Lung (tissue), 12 donors: Measurements from ENCODE around the gene PKD1. TPM values are rescaled to one million over a fixed set of nuclear protein-coding genes. Genes with fewer than 3 reads are reported as not detected.
A peak's percentile ranks its signal among the peaks of the same experiment; 100 is the strongest.

Experiments
- ATAC-seq: fragments of 200-7000 bp; cut with Tn5 transposase; one replicate; pipeline ENCODE4 v1.9.1; 2020; ENCODE audit warnings: moderate number of reproducible peaks; ENCODE audit not compliant: insufficient read depth, low FRiP score
- DNase-seq, 3 donors: peaks; one replicate each; pipeline ENCODE4 v3.0.0-alpha.2; 2013 to 2017
- H3K27ac ChIP-seq, 2 donors: one replicate each; pipeline ENCODE4 v1.5.1; 2013; ENCODE audit warnings: mild to moderate bottlenecking in 2 of 2, moderate library complexity in 2 of 2, control low read depth in 1 of 2, inconsistent platforms in 1 of 2, low read depth in 1 of 2, low read length in 1 of 2
- H3K27me3 ChIP-seq, 3 donors: one replicate each; pipeline ENCODE4 v1.5.1; 2013; ENCODE audit warnings: low read length in 2 of 3; ENCODE audit not compliant: control insufficient read depth in 3 of 3, insufficient read depth in 3 of 3
- H3K36me3 ChIP-seq, 4 donors: one replicate each; pipeline ENCODE4 v1.5.1; 2013; ENCODE audit warnings: low read length in 4 of 4, mild to moderate bottlenecking in 1 of 4, moderate library complexity in 1 of 4; ENCODE audit not compliant: control insufficient read depth in 4 of 4, insufficient read depth in 4 of 4
- H3K4me1 ChIP-seq, 5 donors: one replicate each; pipeline ENCODE4 v1.5.1; 2013; ENCODE audit warnings: low read length in 5 of 5, mild to moderate bottlenecking in 2 of 5, moderate library complexity in 1 of 5; ENCODE audit not compliant: control insufficient read depth in 5 of 5, insufficient read depth in 5 of 5
- H3K4me3 ChIP-seq: one replicate; pipeline ENCODE4 v1.5.1; 2013; ENCODE audit warnings: mild to moderate bottlenecking, control low read depth, moderate library complexity
- H3K9ac ChIP-seq, 2 donors: one replicate each; pipeline ENCODE4 v1.5.1; 2013; ENCODE audit warnings: low read length in 2 of 2, control low read depth in 1 of 2; ENCODE audit not compliant: insufficient read depth in 1 of 2
- H3K9me3 ChIP-seq, 4 donors: one replicate each; pipeline ENCODE4 v1.5.1; 2013; ENCODE audit warnings: low read length in 3 of 4, mild to moderate bottlenecking in 1 of 4, moderate library complexity in 1 of 4; ENCODE audit not compliant: control insufficient read depth in 4 of 4, insufficient read depth in 3 of 4
- CTCF ChIP-seq: IDR thresholded peaks from 2 replicates; pipeline ENCODE4 v1.5.1; 2012; ENCODE audit warnings: mild to moderate bottlenecking; ENCODE audit errors: control extremely low read depth, extremely low read depth
- WGBS, 2 donors: extraction: QIAGEN DNeasy Blood & Tissue Kit; methylation state at CpG; one replicate each; pipeline ENCODE4 v1.1.7; 2013; 5-methylcytosine and 5-hydroxymethylcytosine counted together
- polyA plus RNA-seq, 2 donors: library from polyadenylated mRNA; stranded (reverse); fragments of 200-250 nt; gene quantifications; one replicate each; pipeline ENCODE4 v1.2.1, GENCODE V29; 2013
- total RNA-seq, 2 donors: library from RNA; depleted of rRNA in 1 of 2; stranded (reverse); fragments of >200 nt in 1 of 2; gene quantifications; one replicate each; pipeline ENCODE4 v1.2.1, GENCODE V29; 2014 to 2021
- donor health status: control.
- donor health status: control.
- donor health status: Bipolar disorder and iron deficiency.
- donor health status: healthy.
- donor health status: DM: yes; HTN: yes; CAD: no.

The PKD1 gene
- total and polyA plus RNA-seq, 4 donors, result 39.1 to 128 (median 64.6) TPM

DNA sequence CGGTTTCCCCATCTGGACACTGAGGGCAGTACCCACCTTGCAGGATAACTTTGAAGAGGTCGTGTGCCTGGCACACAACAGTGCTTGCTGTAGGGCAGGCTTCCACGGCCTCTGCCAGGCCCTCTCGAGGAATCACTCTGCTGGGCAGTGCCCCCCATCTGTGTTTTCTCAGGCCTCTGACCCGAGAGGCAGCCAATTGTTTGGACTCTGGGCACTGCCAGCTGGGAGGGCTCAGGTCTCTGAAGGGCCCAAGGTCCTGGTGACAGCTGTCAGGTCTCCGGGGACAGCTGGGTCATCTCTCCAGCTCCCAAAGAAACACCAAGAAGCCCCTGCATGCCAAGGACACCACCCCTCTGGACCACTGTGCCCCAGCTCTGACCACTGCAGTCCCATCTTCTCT is 11.7 kb upstream of the PKD1 start:
- H3K9ac ChIP-seq, result no peak overlapping the region

DNA sequence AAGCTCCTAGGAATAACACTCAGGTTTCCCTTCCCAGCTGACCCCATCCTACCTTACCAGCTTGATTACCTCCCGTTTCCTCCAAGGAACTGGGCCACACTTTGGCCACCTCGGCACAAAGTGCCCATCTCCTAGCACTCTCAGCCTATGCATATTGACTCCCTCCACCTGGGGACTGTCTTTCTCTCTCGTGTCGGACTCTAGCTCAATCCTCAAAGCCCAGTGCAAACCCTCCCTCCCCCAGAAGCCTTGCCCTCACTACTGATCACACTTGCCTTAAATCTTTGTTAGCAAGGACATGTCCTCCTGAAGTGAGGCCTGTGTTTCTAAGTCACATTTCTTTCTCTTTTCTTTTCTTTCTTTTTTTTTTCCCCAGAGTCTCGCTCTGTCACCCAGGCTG is 10.1 kb upstream of the PKD1 start:
- Histone ChIP-seq H3K4me3 (no peak overlapping the region), H3K9me3 (no peaks in the 10 kb centered on the region), H3K27me3 (no peaks in the 10 kb centered on the region), H3K36me3 (no peaks in the 10 kb centered on the region), H3K4me1 (peaks cover 0 to 33% (median 10%) of the 10 kb centered on the region in 5 donors), H3K27ac (no peak overlapping the region), H3K9ac (no peak overlapping the region)
- TF ChIP-seq CTCF, result no peak
- DNase-seq (no peak), ATAC-seq (no peak)
- 84 to 87% methylated on average over 5 of the region's 5 CpGs for WGBS, 2 donors

More for the DNA sequence above, 11.7 kb upstream of the PKD1 start:
- no peak for ATAC-seq
- H3K4me1 ChIP-seq, result peaks cover 0 to 46% (median 18%) of the 10 kb centered on the region in 5 donors
- H3K27ac ChIP-seq, result peak overlapping the region; percentile 58 to 61
- no peaks in the 10 kb centered on the region for H3K9me3 ChIP-seq
- peaks cover 0 to 8% (median 6%) of the 10 kb centered on the region in 4 donors for H3K36me3 ChIP-seq
- H3K27me3 ChIP-seq, result no peaks in the 10 kb centered on the region
- no peak overlapping the region for H3K4me3 ChIP-seq
- 74 to 78% methylated on average over 6 of the region's 6 CpGs for WGBS, 2 donors
- TF ChIP-seq CTCF, result no peak
- DNase-seq, result no peak

- DNase-seq (no peak), ATAC-seq (no peak)
- H3K27ac ChIP-seq, result no peak overlapping the region
- no peaks in the 10 kb centered on the region for H3K9me3 ChIP-seq
- TF ChIP-seq CTCF, result no peak
- H3K9ac ChIP-seq, result no peak overlapping the region
- WGBS, 2 donors, result 80 to 82% methylated on average over 16 to 17 of the region's 17 CpGs
- no peaks in the 10 kb centered on the region for H3K27me3 ChIP-seq
- H3K4me1 ChIP-seq, result peaks cover 0 to 14% (median 8%) of the 10 kb centered on the region in 5 donors
- no peak overlapping the region for H3K4me3 ChIP-seq
- no peaks in the 10 kb centered on the region for H3K36me3 ChIP-seq
These were observed 8.3 kb upstream of the PKD1 start for GRCh38 chr16:2143878-2144485.
